HepG2 (cell line): ENCODE results near the gene BMF. TPM values are rescaled to one million over a fixed set of nuclear protein-coding genes. Genes with fewer than 3 reads are reported as not detected.

Source experiments
- DRAP1 ChIP-seq: IDR thresholded peaks from 2 replicates; pipeline ENCODE4 v1.6.1; 2016; ENCODE audit warnings: missing genetic modification reagents, missing compliant biosample characterization
- DZIP1 ChIP-seq: sonication (generic); formaldehyde crosslinking; IDR thresholded peaks from 2 replicates; pipeline ENCODE4 v1.5.0; 2020; ENCODE audit warnings: mild to moderate bottlenecking, missing genetic modification reagents
- FOXO1 ChIP-seq: sonication (generic); formaldehyde crosslinking; IDR thresholded peaks from 2 replicates; pipeline ENCODE4 v1.4.0; 2020; ENCODE audit warnings: missing genetic modification reagents
- GTF2F1 ChIP-seq: fragments of 150-350 bp; IDR thresholded peaks from 2 replicates; pipeline ENCODE4 v1.6.1; 2014; ENCODE audit warnings: low read length
- HNRNPLL ChIP-seq: fragments of 200-400 bp; formaldehyde crosslinking; IDR thresholded peaks from 2 replicates; pipeline ENCODE4 v1.6.1; 2017; ENCODE audit warnings: mild to moderate bottlenecking, low read depth, low read length; ENCODE audit not compliant: poor library complexity, severe bottlenecking
- JUN ChIP-seq: sonication (generic); formaldehyde crosslinking; IDR thresholded peaks from 2 replicates; pipeline ENCODE4 v1.4.0; 2020; ENCODE audit warnings: mild to moderate bottlenecking, missing genetic modification reagents
- KAT7 ChIP-seq: IDR thresholded peaks from 2 replicates; pipeline ENCODE4 v1.6.1; 2018; ENCODE audit warnings: borderline replicate concordance, missing compliant biosample characterization
- KLF16 ChIP-seq, 2 experiments: sonication (generic) in 1 of 2; formaldehyde crosslinking in 1 of 2; IDR thresholded peaks; 2 replicates each; pipeline versions ENCODE4 v1.6.1 to v1.8.0; 2016 to 2023; ENCODE audit warnings: missing genetic modification reagents in 2 of 2, missing compliant biosample characterization in 1 of 2
- MYC ChIP-seq: sonication (generic); formaldehyde crosslinking; IDR thresholded peaks from 2 replicates; pipeline ENCODE4 v1.9.0; 2021; ENCODE audit warnings: missing genetic modification reagents, borderline replicate concordance
- MYNN ChIP-seq: sonication (generic); formaldehyde crosslinking; IDR thresholded peaks from 2 replicates; pipeline ENCODE4 v1.4.0; 2020; ENCODE audit warnings: mild to moderate bottlenecking, low read depth, missing genetic modification reagents
- SAP130 ChIP-seq: IDR thresholded peaks from 2 replicates; pipeline ENCODE4 v1.6.1; 2016; ENCODE audit warnings: low read depth
- SOX5 ChIP-seq: IDR thresholded peaks from 2 replicates; pipeline ENCODE4 v1.6.1; 2016; ENCODE audit warnings: borderline replicate concordance
- TOPORS ChIP-seq: sonication (generic); formaldehyde crosslinking; IDR thresholded peaks from 2 replicates; pipeline ENCODE4 v1.8.0; 2023; ENCODE audit warnings: mild to moderate bottlenecking, missing genetic modification reagents
- YEATS2 ChIP-seq: sonication (generic); formaldehyde crosslinking; IDR thresholded peaks from 2 replicates; pipeline ENCODE4 v1.4.0; 2020; ENCODE audit warnings: missing genetic modification reagents, borderline replicate concordance
- ZBTB26 ChIP-seq: IDR thresholded peaks from 2 replicates; pipeline ENCODE4 v1.6.1; 2016; ENCODE audit warnings: missing compliant biosample characterization, missing genetic modification reagents, borderline replicate concordance
- ZBTB43 ChIP-seq: sonication (generic); formaldehyde crosslinking; conservative IDR thresholded peaks from 2 replicates; pipeline ENCODE4 v1.4.0; 2020; ENCODE audit warnings: missing genetic modification reagents
- ZNF3 ChIP-seq: IDR thresholded peaks from 2 replicates; pipeline ENCODE4 v1.7.0; 2017; ENCODE audit warnings: inconsistent platforms
- ZNF329 ChIP-seq: sonication (generic); formaldehyde crosslinking; IDR thresholded peaks from 2 replicates; pipeline ENCODE4 v1.9.0; 2021; ENCODE audit warnings: low read depth, mild to moderate bottlenecking, missing genetic modification reagents
- ZNF431 ChIP-seq: sonication (generic); formaldehyde crosslinking; IDR thresholded peaks from 2 replicates; pipeline ENCODE4 v1.9.0; 2022; ENCODE audit warnings: missing genetic modification reagents, low read depth, mild to moderate bottlenecking, borderline replicate concordance
- ZNF737 ChIP-seq: sonication (generic); formaldehyde crosslinking; IDR thresholded peaks from 2 replicates; pipeline ENCODE4 v1.5.0; 2020; ENCODE audit warnings: missing genetic modification reagents, mild to moderate bottlenecking, borderline replicate concordance
- ZNF749 ChIP-seq: sonication (generic); formaldehyde crosslinking; IDR thresholded peaks from 2 replicates; pipeline ENCODE4 v1.8.0; 2022; ENCODE audit warnings: mild to moderate bottlenecking, missing genetic modification reagents, moderate library complexity, borderline replicate concordance
- ZZZ3 ChIP-seq: sonication (generic); formaldehyde crosslinking; IDR thresholded peaks from 2 replicates; pipeline ENCODE4 v1.4.0; 2020; ENCODE audit warnings: missing genetic modification reagents, mild to moderate bottlenecking, borderline replicate concordance
- polyA plus RNA-seq, 8 experiments: library from polyadenylated mRNA; depleted of rRNA in 3 of 8; stranded (reverse) in 7 of 8; unstranded in 1 of 8; fragments of >200 nt; fragmentation: Illumina TruSeq in 4 of 8; extraction: Trizol in 4 of 8; gene quantifications; 2 replicates each; pipeline versions ENCODE4 v1.2.1 to v1.2.3, GENCODE V29; 2011 to 2016; ENCODE audit warnings: low read depth in 4 of 8, missing spikeins in 1 of 8, mixed read lengths in 1 of 8; ENCODE audit not compliant: insufficient read depth in 1 of 8
- total RNA-seq, 5 experiments: library from RNA; depleted of rRNA; stranded (reverse); fragments of >200 nt; fragmentation: Illumina TruSeq; extraction: Trizol; gene quantifications; 2 replicates each; pipeline ENCODE4 v1.2.3, GENCODE V29; 2016; ENCODE audit warnings: low read depth in 1 of 5

The BMF gene
- total and polyA plus RNA-seq, 2 of the 13 experiments (the other 11 are each of a cell fraction or from before 2014, with no cell fraction given), result 8.7 to 15.9 TPM

GRCh38 chr15:40038638-40039543, 69.8 kb downstream of the BMF start, which contains the start of gene SRP14 (continued):
- TF ChIP-seq SOX5 (CRISPR knock-in tag) (peak; percentile 84), ZBTB26 (CRISPR knock-in tag) (peak; percentile 77; the same call in 1 of the 2 replicates), ZNF737 (CRISPR knock-in tag) (peak; percentile 67), DZIP1 (CRISPR knock-in tag) (peak; percentile 77; the same call in 1 of the 2 replicates), HNRNPLL (peak; percentile 71), SAP130 (CRISPR knock-in tag) (peak; percentile 91), JUN (0 out of 2 replicates have a peak, but pooled peaks have one; percentile 36), GTF2F1 (0 out of 2 replicates have a peak, but pooled peaks have one; percentile 34), FOXO1 (CRISPR knock-in tag) (peak; percentile 59), ZNF329 (CRISPR knock-in tag) (peak; percentile 87; the same call in 1 of the 2 replicates), MYNN (no peak), DRAP1 (peak; percentile 79), YEATS2 (peak; percentile 94; the same call in 1 of the 2 replicates), MYC (CRISPR knock-in tag) (peak; percentile 53; the same call in 1 of the 2 replicates), KAT7 (CRISPR knock-in tag) (peak; percentile 43; the same call in 1 of the 2 replicates), ZNF3 (CRISPR knock-in tag) (no peak), ZNF431 (CRISPR knock-in tag) (no peak), ZNF749 (CRISPR knock-in tag) (peak; percentile 51; the same call in 1 of the 2 replicates), ZZZ3 (CRISPR knock-in tag) (peak; percentile 72; the same call in 1 of the 2 replicates), ZBTB43 (CRISPR knock-in tag) (no peak), TOPORS (peak; percentile 78; the same call in 1 of the 2 replicates), KLF16 (CRISPR knock-in tag; IDR thresholded peaks at IDR 0.05) (0 out of 4 replicates have a peak, but pooled peaks of 1 of the 2 experiments have one; percentile 55)
